Thoracic aorta (tissue), 2 donors: ENCODE data around the gene TMEM52. TPM values are rescaled to one million over a fixed set of nuclear protein-coding genes. Genes with fewer than 3 reads are reported as not detected.

ENCODE experiments used
- ATAC-seq: fragments of 150-250 bp; one replicate; pipeline ENCODE4 v1.8.0; 2017; ENCODE audit warnings: low read depth; ENCODE audit not compliant: insufficient number of reproducible peaks, low FRiP score
- DNase-seq: peaks from one replicate; pipeline ENCODE4 v3.0.0-alpha.2; 2020; ENCODE audit warnings: low spot score
- H3K27ac ChIP-seq, 2 donors: fragments of 200-600 bp; sonication (generic); 1 replicate in 1 of 2; 2 replicates in 1 of 2; pipeline ENCODE4 v1.5.1; 2016; ENCODE audit warnings: mild to moderate bottlenecking in 2 of 2, moderate library complexity in 2 of 2
- H3K27me3 ChIP-seq: fragments of 200-600 bp; sonication (generic); replicated peaks from 2 replicates; pipeline ENCODE4 v1.6.0; 2016; ENCODE audit warnings: mild to moderate bottlenecking; ENCODE audit not compliant: insufficient read depth
- H3K36me3 ChIP-seq: fragments of 200-600 bp; sonication (generic); one replicate; pipeline ENCODE4 v1.5.1; 2016
- H3K4me1 ChIP-seq, 2 donors: fragments of 200-600 bp; sonication (generic); 1 replicate in 1 of 2; 2 replicates in 1 of 2; pipeline versions ENCODE4 v1.5.1 to v1.6.0; 2016; ENCODE audit warnings: low read depth in 2 of 2, mild to moderate bottlenecking in 1 of 2; ENCODE audit not compliant: control insufficient read depth in 1 of 2
- H3K4me3 ChIP-seq: fragments of 200-600 bp; sonication (generic); 2 replicates; pipeline ENCODE4 v1.5.1; 2016; ENCODE audit warnings: mild to moderate bottlenecking
- H3K9me3 ChIP-seq: fragments of 200-600 bp; sonication (generic); 2 replicates; pipeline ENCODE4 v1.5.1; 2016
- total RNA-seq, 2 donors: library from RNA; depleted of rRNA; stranded (reverse); fragments of >200 nt; gene quantifications; one replicate each; pipeline versions ENCODE4 v1.1.0 to v1.2.3, GENCODE V29; 2016
- TF ChIP-seq, protein P1 (sequence below): fragments of 200-600 bp; sonication (generic); IDR thresholded peaks from one replicate; pipeline ENCODE4 v1.5.1; 2019; ENCODE audit warnings: antibody characterized with exemption

Gene TMEM52
- total RNA-seq, 2 donors from 2014 or later, result not detected

DNA sequence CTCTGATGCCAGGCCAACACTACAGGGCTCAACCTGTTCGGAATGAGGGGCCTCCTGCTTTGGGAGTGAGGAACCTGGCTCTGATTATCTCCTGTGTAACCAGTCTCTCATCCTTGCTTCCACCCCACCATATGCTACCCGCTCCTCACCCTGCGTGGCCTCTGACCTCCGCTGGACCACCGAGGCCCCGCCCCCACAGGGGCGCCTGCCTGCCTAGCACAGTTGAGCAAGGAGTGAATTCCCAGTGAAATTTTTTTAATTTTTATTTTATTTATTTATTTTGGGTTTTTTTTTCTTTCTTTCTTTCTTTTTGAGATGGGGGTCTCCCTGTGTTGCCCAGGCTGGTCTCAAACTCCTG lies 26.3 kb downstream of the TMEM52 start:
- Histone ChIP-seq H3K27ac (no peak overlapping the region), H3K4me3 (peak overlapping the region; percentile 97), H3K27me3 (no peaks in the 10 kb centered on the region), H3K9me3 (no peaks in the 10 kb centered on the region), H3K36me3 (no peaks in the 10 kb centered on the region), H3K4me1 (peaks cover 21 to 55% of the 10 kb centered on the region in 2 donors)
- DNase-seq (no peak), ATAC-seq (no peak)
- TF ChIP-seq, protein P1, sequence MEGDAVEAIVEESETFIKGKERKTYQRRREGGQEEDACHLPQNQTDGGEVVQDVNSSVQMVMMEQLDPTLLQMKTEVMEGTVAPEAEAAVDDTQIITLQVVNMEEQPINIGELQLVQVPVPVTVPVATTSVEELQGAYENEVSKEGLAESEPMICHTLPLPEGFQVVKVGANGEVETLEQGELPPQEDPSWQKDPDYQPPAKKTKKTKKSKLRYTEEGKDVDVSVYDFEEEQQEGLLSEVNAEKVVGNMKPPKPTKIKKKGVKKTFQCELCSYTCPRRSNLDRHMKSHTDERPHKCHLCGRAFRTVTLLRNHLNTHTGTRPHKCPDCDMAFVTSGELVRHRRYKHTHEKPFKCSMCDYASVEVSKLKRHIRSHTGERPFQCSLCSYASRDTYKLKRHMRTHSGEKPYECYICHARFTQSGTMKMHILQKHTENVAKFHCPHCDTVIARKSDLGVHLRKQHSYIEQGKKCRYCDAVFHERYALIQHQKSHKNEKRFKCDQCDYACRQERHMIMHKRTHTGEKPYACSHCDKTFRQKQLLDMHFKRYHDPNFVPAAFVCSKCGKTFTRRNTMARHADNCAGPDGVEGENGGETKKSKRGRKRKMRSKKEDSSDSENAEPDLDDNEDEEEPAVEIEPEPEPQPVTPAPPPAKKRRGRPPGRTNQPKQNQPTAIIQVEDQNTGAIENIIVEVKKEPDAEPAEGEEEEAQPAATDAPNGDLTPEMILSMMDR, result no peak

DNA sequence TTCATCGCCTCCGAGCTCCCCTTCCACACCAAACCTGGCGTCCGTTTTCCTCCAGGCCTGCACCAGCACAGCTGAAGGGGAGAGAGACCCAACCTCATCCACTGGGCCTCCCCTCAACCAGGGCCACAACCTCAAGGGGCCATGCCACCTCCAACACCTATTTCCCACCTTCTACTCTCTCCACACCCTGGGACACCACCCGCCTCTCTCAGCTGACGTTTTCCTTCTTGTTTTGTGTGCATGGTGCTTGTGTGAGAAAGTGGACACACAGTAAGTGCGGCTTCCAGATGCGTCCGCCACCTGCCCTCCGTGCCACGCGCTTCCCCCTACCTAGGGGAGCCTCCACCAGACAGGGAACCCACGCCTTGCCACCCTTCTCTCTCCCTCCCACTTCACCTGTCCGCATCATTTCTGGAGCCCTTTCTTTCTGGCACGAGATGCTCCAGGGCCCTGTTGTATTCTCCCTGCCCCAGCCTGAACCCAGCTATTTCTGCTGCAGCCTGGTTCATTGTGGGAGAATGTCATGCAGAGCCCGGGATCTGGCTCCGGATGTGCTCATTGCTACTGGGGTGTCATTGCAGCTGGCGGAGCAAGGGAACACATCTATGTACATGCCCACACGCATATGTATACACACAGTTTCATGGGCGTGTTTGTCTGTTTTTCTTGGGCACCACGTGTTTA lies 26.9 kb downstream of the TMEM52 start:
- Histone ChIP-seq H3K27ac (peak overlapping the region; percentile 50 to 81), H3K4me1 (peaks cover 22 to 60% of the 10 kb centered on the region in 2 donors), H3K4me3 (peak overlapping the region; percentile 97), H3K27me3 (no peaks in the 10 kb centered on the region), H3K36me3 (no peaks in the 10 kb centered on the region), H3K9me3 (no peaks in the 10 kb centered on the region)
- TF ChIP-seq, protein P1, result no peak
- DNase-seq (no peak), ATAC-seq (no peak)

DNA sequence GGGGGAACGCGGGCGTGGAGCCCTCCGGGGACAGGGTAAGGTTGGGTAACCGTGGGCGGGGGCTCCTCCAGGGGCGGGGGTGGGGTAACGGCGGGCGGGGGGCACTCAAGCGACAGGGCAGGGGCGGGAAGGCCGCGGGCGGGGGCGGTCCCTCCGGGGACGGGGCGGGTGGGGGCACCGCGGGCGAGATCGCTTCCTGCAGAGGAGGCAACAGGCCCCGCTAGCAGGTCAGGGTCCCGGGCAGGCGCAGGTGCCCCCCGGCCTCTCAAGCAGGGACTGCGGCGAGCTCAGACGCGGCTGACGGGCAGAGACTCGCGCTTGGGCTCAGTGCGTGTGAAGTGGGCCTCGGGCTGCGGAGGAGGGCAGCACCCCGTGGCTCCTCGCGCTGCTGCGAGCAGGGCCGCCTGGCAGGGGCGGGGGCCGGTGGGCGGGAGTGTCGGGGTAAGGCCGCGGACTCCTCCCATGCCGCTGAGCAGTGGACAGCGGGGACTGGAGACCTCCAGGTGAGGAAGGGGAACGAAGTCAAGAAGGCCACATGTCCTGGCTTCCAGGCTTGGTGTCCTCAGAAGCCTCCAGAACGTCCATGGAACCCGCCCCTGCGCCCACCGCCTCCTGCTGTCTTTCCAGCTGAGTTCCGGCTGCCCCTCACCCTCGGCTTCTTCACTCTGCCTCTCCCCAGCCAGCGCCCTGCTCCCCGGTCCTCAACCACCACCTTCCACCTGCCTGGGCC lies 27.6 kb downstream of the TMEM52 start:
- Histone ChIP-seq H3K27ac (peak overlapping the region; percentile 81 to 93), H3K27me3 (no peaks in the 10 kb centered on the region), H3K36me3 (no peaks in the 10 kb centered on the region), H3K4me3 (peak overlapping the region; percentile 97), H3K9me3 (no peaks in the 10 kb centered on the region), H3K4me1 (peaks cover 29 to 67% of the 10 kb centered on the region in 2 donors)
- ATAC-seq (peak; percentile 9), DNase-seq (no peak)
- TF ChIP-seq, protein P1, result no peak

DNA sequence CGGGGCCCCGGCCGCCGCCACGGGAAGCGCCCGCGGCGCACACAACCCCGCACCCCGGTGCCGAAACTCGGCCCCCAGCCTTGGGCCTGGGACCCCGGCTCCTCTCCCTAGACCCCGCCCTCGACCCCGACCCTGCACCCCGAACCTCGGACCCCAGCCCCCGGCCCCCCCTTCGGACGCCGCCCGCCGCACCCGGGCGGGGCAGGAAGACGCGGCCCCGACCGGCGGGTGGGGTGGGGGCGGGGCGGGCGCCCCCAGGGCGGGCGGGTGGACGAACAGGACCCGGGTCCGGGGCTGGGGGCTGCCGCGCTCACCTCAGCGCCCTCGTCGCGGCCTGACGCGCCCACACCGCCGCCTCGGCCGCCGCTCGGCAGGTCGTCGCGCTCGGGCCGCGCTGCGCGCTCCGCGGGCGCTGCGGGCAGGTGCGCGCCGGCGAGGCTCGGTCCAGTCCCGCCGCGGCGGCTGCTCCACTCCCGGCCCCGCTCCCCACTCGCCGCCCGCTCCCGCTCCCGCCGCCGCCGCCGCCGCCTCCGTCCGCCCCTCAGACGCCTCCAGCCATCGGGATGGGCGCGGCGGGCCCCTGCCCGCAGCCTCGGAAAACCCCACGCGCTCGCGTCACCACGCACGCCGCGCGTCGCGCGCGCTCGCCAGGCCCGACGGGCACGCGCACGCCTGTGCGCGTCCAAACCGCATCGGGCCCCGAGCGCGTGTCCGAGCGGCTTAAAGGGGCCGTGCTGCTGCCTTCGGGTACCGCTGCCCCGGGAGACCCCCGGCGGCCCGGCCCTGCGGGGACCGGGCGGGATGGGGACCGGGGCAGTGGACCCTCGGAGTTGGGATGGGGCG lies 28.4 kb downstream of the TMEM52 start, which contains the start of gene GNB1:
TSS of gene GNB1 (minus strand) at position 582 of the 843 bp plus-strand sequence. CDS start 65,634 bp downstream, outside the sequence.
- DNase-seq, result no peak
- peak; percentile 81 for ATAC-seq
- no peaks in the 10 kb centered on the region for H3K27me3 ChIP-seq

More for the DNA sequence above, 28.4 kb downstream of the TMEM52 start, which contains the start of gene GNB1:
- TF ChIP-seq, protein P1, result no peak
- Histone ChIP-seq H3K4me1 (peaks cover 36 to 75% of the 10 kb centered on the region in 2 donors), H3K36me3 (no peaks in the 10 kb centered on the region), H3K4me3 (peak within 1 kb of the TSS; percentile 97), H3K9me3 (no peaks in the 10 kb centered on the region), H3K27ac (peak within 1 kb of the TSS; percentile 81 to 93)
